NB4 (cell line): ENCODE data around the gene PPFIA1.

ENCODE experiments used
- DNase-seq: peaks from one replicate; pipeline ENCODE4 v3.0.0; 2010; ENCODE audit warnings: low read depth
- H3K4me3 ChIP-seq: one replicate; pipeline ENCODE4 v1.5.1; 2011; ENCODE audit warnings: mild to moderate bottlenecking, low read depth, low read length, moderate library complexity
- MYC ChIP-seq: IDR thresholded peaks from 2 replicates; pipeline ENCODE4 v1.6.1; 2011; ENCODE audit warnings: low read depth, low read length
- POLR2A ChIP-seq: IDR thresholded peaks from 2 replicates; pipeline ENCODE4 v1.6.1; 2011; ENCODE audit warnings: mild to moderate bottlenecking; ENCODE audit not compliant: insufficient read length; ENCODE audit errors: extremely low read depth
- TF ChIP-seq, protein P1 (sequence below): IDR thresholded peaks from one replicate; pipeline ENCODE4 v1.5.1; 2012; ENCODE audit warnings: low read depth, low read length
- TF ChIP-seq, protein P2 (sequence below): IDR thresholded peaks from 2 replicates; pipeline ENCODE4 v1.6.1; 2011; ENCODE audit warnings: low read depth, low read length

Gene PPFIA1

DNA sequence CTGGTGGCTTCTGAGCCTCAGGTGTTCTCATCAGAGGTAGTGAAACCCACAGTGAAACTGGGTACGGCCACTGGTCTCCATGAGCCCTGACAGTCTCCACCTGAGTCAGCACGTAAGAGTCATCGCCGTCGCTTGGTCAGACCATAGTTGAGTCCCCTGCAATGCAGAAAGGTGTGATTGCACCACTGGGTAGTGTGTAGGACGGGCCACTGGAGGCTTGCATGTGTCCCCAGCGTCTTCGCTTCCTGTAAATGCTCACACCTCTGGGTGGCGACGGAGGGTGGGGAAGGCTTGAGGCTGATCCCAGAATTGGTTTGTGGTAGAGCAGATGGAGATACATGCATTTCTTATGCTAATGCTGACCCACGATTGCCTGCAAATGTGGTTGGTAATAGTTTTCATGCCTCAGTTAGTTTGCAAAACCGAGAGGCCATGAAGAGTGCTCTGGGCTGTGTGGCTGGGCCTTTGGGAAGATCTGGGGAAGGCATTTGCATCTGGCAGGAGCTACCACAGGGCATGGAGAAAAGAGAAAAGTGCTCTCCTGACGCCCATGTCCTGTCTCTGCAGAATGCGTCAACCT is 154.4 kb downstream of the PPFIA1 start:
- H3K4me3 ChIP-seq: no peak overlapping the region
- peak; percentile 78 for DNase-seq
- TF ChIP-seq MYC (no peak), POLR2A (no peak)
- TF ChIP-seq, protein P1, sequence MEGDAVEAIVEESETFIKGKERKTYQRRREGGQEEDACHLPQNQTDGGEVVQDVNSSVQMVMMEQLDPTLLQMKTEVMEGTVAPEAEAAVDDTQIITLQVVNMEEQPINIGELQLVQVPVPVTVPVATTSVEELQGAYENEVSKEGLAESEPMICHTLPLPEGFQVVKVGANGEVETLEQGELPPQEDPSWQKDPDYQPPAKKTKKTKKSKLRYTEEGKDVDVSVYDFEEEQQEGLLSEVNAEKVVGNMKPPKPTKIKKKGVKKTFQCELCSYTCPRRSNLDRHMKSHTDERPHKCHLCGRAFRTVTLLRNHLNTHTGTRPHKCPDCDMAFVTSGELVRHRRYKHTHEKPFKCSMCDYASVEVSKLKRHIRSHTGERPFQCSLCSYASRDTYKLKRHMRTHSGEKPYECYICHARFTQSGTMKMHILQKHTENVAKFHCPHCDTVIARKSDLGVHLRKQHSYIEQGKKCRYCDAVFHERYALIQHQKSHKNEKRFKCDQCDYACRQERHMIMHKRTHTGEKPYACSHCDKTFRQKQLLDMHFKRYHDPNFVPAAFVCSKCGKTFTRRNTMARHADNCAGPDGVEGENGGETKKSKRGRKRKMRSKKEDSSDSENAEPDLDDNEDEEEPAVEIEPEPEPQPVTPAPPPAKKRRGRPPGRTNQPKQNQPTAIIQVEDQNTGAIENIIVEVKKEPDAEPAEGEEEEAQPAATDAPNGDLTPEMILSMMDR: no peak
- TF ChIP-seq, protein P2, sequence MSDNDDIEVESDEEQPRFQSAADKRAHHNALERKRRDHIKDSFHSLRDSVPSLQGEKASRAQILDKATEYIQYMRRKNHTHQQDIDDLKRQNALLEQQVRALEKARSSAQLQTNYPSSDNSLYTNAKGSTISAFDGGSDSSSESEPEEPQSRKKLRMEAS: no peak

DNA sequence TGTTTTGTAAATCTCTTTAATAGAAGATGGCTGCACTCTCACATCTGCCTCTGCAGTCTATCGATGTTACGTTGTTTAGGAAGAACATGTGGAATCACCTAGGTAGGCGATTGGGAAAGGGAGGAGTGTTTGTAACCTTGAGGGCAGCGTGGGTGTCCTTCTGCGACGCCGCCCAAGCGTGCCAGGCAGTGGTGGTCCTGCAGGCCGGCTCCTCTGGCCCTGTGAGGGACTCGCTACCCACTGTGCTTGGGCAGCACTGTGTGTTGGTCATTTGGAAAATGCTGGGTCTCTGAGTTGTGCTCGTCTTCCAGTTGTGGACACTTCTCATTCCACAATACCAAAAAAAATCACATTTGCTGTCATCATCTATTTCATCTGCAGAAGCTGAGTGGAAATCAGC is 156.9 kb downstream of the PPFIA1 start:
- no peak for TF ChIP-seq POLR2A
- TF ChIP-seq, protein P2: no peak
- no peak for TF ChIP-seq MYC
- TF ChIP-seq, protein P1: no peak
- H3K4me3 ChIP-seq: no peak overlapping the region
- no peak for DNase-seq

DNA sequence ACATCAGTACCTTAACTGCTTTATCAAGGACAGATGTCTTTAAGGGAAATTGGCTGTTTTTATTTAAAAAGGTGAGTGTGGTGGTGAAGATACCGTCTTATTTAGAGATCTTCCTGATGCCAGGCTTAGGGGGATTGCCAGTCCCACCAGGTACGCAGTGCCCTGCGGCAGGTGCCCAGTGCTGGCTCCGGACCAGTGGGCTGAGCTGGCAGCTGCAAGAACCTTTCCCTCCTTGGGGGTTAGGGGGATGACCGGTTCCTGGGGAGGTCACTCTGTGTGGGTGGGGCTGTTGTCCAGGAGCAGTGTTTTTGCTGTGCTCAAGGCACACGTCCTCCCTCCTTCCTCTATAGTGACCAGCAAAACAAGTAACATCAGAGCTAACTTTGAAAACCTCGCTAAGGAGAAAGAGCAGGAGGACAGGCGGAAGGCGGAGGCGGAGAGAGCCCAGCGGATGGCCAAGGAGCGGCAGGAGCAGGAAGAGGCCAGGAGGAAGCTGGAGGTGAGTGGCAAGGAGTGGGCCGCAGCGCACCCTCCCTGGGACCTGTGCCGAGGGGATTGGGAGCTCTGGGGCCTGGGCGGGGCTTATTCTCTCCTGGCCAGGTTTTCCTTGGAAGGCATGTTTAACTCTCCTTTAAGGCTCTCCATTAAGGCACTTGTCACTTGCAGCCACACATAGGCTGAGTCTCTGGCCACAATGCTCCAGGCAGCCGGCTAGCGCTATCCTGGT is 158.4 kb downstream of the PPFIA1 start:
- TF ChIP-seq MYC: no peak
- TF ChIP-seq, protein P1: no peak
- TF ChIP-seq, protein P2: no peak
- TF ChIP-seq POLR2A: no peak

GRCh38 chr11:70429428-70429705 is 158.9 kb downstream of the PPFIA1 start:
- no peak for DNase-seq
- no peak overlapping the region for H3K4me3 ChIP-seq
- TF ChIP-seq MYC (no peak), POLR2A (no peak)
- TF ChIP-seq, protein P1: no peak
- TF ChIP-seq, protein P2: no peak

More for the DNA sequence above, 158.4 kb downstream of the PPFIA1 start:
- H3K4me3 ChIP-seq: no peak overlapping the region
- DNase-seq: no peak

DNA sequence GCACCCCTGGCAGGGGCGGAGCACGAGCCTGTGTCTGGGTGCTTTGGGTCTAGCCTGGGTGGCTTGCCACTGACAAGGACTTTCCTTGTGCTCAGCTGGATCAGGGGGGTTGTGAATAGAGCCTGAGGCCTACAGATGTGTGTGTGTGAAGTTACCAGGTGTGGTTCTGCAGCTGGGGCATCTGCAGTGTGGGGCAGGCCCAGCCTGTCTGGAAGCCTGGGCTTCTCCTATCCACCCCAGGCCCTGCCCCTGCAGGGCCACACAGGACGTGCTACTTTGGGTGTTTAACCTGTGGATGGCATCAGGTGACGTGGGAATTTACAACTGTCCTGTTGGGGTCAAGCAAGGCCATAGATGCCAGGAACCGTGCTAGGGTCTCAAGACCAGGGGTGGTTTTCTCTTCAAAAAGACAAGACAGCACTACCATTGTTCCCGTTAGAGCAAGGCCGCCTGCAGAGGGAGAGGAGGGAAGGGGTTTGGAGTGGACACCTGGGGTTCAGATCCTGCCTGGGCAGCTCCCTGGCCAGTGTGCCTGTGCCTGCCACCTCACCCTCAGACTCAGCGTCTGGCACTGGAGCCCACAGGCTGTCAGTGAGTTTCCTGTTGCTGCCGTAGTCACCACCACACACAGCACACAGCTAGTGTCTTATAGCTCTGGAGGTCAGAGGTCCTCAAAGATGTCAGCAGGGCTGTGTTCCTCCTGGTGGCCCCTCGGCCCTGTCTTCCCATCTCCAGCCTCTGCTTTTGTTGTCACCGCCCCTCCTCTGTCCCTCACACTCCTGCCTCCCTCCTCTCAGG is 159.4 kb downstream of the PPFIA1 start:
- H3K4me3 ChIP-seq: no peak overlapping the region
- TF ChIP-seq POLR2A (no peak), MYC (no peak)
- TF ChIP-seq, protein P2: no peak
- TF ChIP-seq, protein P1: no peak

More for the DNA sequence above, 159.4 kb downstream of the PPFIA1 start:
- no peak for DNase-seq
